ENCODE results near the gene GABPB1.

The GABPB1 gene

DNA sequence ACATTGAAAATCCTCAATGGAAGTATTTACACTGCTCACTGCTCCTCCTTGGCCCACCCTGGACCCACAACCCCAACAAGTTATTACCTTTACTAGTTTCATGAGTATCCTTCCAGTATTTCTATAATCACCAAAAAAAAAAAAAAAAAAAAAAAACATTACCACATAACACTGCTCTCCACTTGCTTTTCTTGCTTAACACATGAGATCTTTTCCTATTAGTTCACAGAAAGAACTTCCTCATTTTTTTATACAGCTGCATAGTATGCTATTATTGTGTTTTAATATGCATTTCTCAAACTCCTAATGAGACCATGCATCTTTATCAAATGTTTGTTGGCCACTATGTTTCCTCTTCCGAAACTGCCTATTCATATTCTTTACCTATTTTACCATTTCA is 14.6 kb downstream of the GABPB1 start:
- H3K36me3 ChIP-seq, result no peaks in the 10 kb centered on the region
- H3K27me3 ChIP-seq, result no peaks in the 10 kb centered on the region
- no peaks in the 10 kb centered on the region for H3K9me3 ChIP-seq
- TF ChIP-seq, protein P1, sequence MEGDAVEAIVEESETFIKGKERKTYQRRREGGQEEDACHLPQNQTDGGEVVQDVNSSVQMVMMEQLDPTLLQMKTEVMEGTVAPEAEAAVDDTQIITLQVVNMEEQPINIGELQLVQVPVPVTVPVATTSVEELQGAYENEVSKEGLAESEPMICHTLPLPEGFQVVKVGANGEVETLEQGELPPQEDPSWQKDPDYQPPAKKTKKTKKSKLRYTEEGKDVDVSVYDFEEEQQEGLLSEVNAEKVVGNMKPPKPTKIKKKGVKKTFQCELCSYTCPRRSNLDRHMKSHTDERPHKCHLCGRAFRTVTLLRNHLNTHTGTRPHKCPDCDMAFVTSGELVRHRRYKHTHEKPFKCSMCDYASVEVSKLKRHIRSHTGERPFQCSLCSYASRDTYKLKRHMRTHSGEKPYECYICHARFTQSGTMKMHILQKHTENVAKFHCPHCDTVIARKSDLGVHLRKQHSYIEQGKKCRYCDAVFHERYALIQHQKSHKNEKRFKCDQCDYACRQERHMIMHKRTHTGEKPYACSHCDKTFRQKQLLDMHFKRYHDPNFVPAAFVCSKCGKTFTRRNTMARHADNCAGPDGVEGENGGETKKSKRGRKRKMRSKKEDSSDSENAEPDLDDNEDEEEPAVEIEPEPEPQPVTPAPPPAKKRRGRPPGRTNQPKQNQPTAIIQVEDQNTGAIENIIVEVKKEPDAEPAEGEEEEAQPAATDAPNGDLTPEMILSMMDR (IDR thresholded peaks at IDR 0.05), result no peak
- H3K27ac ChIP-seq, result peak overlapping the region; percentile 68
- H3K4me1 ChIP-seq (ENCODE audit: control insufficient read depth in 1 of 2, insufficient read depth in 1 of 2, low read depth in 1 of 2, low read length in 1 of 2), result peaks cover 33 to 42% of the 10 kb centered on the region in 2 experiments
- H3K4me3 ChIP-seq (ENCODE audit: low read depth in 1 of 2, low read length in 1 of 2), result no peak overlapping the region

DNA sequence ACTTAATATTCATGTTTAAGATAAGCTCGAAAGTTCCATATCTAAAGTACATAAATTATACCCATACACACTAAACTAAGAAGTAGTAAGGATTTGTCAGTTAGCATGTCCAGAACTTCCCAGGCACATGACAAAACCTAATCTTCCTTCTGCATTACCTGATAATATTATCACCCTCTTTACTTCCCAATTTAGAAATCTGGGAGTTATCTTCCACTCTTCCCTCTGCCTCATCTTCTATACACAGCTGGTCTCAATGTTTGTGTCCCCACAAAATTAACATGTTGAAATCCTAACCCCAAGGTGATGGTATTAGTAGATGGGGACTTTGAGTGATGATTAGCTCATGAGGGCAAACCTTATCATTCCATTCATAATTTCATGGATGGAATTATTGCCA is 15.3 kb downstream of the GABPB1 start:
- no peaks in the 10 kb centered on the region for H3K36me3 ChIP-seq
- H3K4me3 ChIP-seq (ENCODE audit: low read depth in 1 of 2, low read length in 1 of 2), result no peak overlapping the region
- TF ChIP-seq, protein P1 (IDR thresholded peaks at IDR 0.05), result no peak
- H3K4me1 ChIP-seq (ENCODE audit: control insufficient read depth in 1 of 2, insufficient read depth in 1 of 2, low read depth in 1 of 2, low read length in 1 of 2), result peaks cover 31 to 48% of the 10 kb centered on the region in 2 experiments
- no peaks in the 10 kb centered on the region for H3K9me3 ChIP-seq
- H3K27ac ChIP-seq, result peak overlapping the region; percentile 68
- no peaks in the 10 kb centered on the region for H3K27me3 ChIP-seq

DNA sequence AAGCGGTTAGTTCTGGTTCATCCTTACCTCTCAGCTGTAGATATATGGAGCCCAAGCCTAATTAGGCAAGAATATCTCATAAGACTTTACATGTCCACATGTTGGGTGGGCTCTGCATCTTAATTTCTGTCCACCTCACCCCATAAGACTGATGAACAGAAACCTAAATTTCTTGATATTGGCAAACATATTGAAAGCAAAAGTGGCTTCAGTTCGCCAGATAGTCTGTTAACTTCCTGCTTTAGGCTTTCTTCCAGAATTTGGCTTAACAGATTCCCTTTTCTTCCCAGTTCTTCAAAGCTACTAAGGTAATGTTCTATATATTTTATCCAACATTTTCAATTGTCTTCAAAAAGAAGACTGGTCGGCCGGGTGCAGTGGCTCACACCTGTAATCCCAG is 19.7 kb downstream of the GABPB1 start:
- Histone ChIP-seq H3K9me3 (no peaks in the 10 kb centered on the region), H3K4me3 (ENCODE audit: low read depth in 1 of 2, low read length in 1 of 2) (no peak overlapping the region), H3K4me1 (ENCODE audit: control insufficient read depth in 1 of 2, insufficient read depth in 1 of 2, low read depth in 1 of 2, low read length in 1 of 2) (peaks cover 11 to 26% of the 10 kb centered on the region in 2 experiments), H3K27ac (peak overlapping the region; percentile 45), H3K36me3 (no peaks in the 10 kb centered on the region), H3K27me3 (no peaks in the 10 kb centered on the region)
- TF ChIP-seq, protein P1 (IDR thresholded peaks at IDR 0.05), result no peak

DNA sequence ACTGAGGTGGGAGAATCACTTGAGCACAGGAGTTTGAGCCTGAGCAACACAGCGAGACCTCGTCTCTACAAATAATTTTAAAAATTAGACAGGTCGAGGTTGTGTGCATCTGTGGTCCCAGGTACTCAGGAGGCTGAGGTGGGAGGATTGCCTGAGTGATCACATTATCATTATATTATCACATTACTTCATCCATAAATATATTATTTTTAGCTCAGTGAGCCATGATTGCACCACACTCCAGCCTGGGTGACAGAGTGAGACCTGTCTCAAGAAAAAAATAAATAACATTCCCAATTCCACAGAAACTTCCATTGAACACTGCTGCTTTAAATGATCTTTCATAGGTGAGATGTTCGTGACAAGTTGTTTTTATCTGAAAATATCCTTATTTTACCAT is 21.8 kb downstream of the GABPB1 start:
- H3K27ac ChIP-seq, result no peak overlapping the region
- no peaks in the 10 kb centered on the region for H3K27me3 ChIP-seq
- no peaks in the 10 kb centered on the region for H3K36me3 ChIP-seq
- TF ChIP-seq, protein P1 (IDR thresholded peaks at IDR 0.05), result no peak
- peaks cover 0 to 6% of the 10 kb centered on the region in 2 experiments for H3K4me1 ChIP-seq (ENCODE audit: control insufficient read depth in 1 of 2, insufficient read depth in 1 of 2, low read depth in 1 of 2, low read length in 1 of 2)
- no peak overlapping the region for H3K4me3 ChIP-seq (ENCODE audit: low read depth in 1 of 2, low read length in 1 of 2)
- H3K9me3 ChIP-seq, result no peaks in the 10 kb centered on the region

DNA sequence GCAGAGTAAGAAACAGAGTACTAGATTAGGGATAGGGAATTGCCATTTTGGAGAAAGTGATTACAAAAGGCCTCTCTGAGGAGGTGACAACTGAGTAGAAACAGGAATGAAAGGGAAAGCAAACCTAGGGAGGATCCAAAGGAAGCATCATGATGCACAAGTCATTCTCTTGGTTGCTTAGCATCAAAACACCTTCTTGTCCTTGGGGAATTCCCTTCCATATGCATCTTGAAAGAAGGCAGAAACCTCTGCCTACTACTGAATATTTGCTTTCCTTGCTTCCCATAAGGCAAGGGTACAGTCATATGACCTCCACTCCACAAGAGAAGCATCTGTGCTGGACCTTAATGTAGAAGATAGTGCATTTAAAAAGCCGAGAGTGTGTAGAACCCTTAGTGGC is 24.1 kb downstream of the GABPB1 start:
- Histone ChIP-seq H3K9me3 (no peaks in the 10 kb centered on the region), H3K4me1 (ENCODE audit: control insufficient read depth in 1 of 2, insufficient read depth in 1 of 2, low read depth in 1 of 2, low read length in 1 of 2) (peaks cover 0 to 6% of the 10 kb centered on the region in 2 experiments), H3K4me3 (ENCODE audit: low read depth in 1 of 2, low read length in 1 of 2) (no peak overlapping the region), H3K27me3 (no peaks in the 10 kb centered on the region), H3K27ac (no peak overlapping the region), H3K36me3 (no peaks in the 10 kb centered on the region)
- TF ChIP-seq, protein P1 (IDR thresholded peaks at IDR 0.05), result no peak

DNA sequence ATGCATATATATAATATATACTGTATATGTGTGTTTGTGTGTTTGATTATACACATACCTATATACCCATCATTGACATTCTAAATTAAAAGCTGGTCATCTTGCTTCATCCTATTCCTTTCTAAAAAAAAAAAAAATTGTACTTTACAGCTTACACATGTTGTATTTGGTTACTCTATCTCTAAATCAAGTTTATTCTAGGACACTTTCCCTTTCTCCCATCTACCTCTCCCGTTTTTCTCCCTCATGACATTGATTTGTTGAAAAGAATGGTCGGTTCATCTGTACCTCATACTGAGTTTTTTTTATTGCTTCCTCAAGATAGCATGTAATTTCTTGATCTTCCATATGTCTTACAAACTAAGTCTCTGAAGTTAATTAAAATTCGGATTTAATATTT is 26.9 kb downstream of the GABPB1 start:
- TF ChIP-seq, protein P1 (IDR thresholded peaks at IDR 0.05), result no peak
- no peak overlapping the region for H3K4me3 ChIP-seq (ENCODE audit: low read depth in 1 of 2, low read length in 1 of 2)
- H3K4me1 ChIP-seq (ENCODE audit: control insufficient read depth in 1 of 2, insufficient read depth in 1 of 2, low read depth in 1 of 2, low read length in 1 of 2), result no peaks in the 10 kb centered on the region
- no peaks in the 10 kb centered on the region for H3K27me3 ChIP-seq
- no peaks in the 10 kb centered on the region for H3K36me3 ChIP-seq
- H3K27ac ChIP-seq, result no peak overlapping the region
- no peaks in the 10 kb centered on the region for H3K9me3 ChIP-seq

Data from neutrophil (primary cell).